Lower lobe of right lung (tissue), 2 donors: ENCODE results near the gene TAS2R41. TPM values are rescaled to one million over a fixed set of nuclear protein-coding genes. Genes with fewer than 3 reads are reported as not detected.

Source experiments
- ATAC-seq, 2 donors: fragments of 200-7000 bp; cut with Tn5 transposase; one replicate each; pipeline ENCODE4 v1.9.1; 2020 to 2022; ENCODE audit warnings: mild to moderate bottlenecking in 2 of 2, moderate library complexity in 2 of 2
- DNase-seq: peaks from one replicate; pipeline ENCODE4 v3.0.0-alpha.2; 2020
- H3K27ac ChIP-seq: fragments of 200-600 bp; one replicate; pipeline ENCODE4 v1.8.0; 2022
- H3K27me3 ChIP-seq: fragments of 200-600 bp; one replicate; pipeline ENCODE4 v1.8.0; 2022; ENCODE audit warnings: low read depth
- H3K36me3 ChIP-seq: fragments of 200-600 bp; one replicate; pipeline ENCODE4 v1.8.0; 2022; ENCODE audit warnings: mild to moderate bottlenecking
- H3K4me1 ChIP-seq: fragments of 200-600 bp; one replicate; pipeline ENCODE4 v1.8.0; 2022
- H3K4me3 ChIP-seq: fragments of 200-600 bp; one replicate; pipeline ENCODE4 v1.8.0; 2022; ENCODE audit warnings: mild to moderate bottlenecking
- H3K9me3 ChIP-seq: fragments of 200-600 bp; one replicate; pipeline ENCODE4 v1.8.0; 2022
- intact Hi-C: fragments of 100-400 bp; cut with DNase I; formaldehyde crosslinking; loops from one replicate; pipeline ENCODE4 v1.11.0; 2022
- long read RNA-seq: library from polyadenylated mRNA; unstranded; transcript quantifications from one replicate; pipeline ENCODE4 v2.0.0, GENCODE V29; 2021
- total RNA-seq: library from RNA; stranded (reverse); fragmentation: NEBNext Ultra II Directional; extraction: Animal tissue kit (Norgen Biotek cat#: 25700); gene quantifications from one replicate; pipeline ENCODE4 v1.2.1, GENCODE V29; 2021
- TF ChIP-seq, protein P1 (sequence below): fragments of 200-600 bp; IDR thresholded peaks from one replicate; pipeline ENCODE4 v1.8.0; 2022; ENCODE audit warnings: antibody characterized with exemption, mild to moderate bottlenecking
- donor health status: DM: no; HTN: yes; CAD: no; lungs with severe emphysema.

The TAS2R41 gene, protein sequence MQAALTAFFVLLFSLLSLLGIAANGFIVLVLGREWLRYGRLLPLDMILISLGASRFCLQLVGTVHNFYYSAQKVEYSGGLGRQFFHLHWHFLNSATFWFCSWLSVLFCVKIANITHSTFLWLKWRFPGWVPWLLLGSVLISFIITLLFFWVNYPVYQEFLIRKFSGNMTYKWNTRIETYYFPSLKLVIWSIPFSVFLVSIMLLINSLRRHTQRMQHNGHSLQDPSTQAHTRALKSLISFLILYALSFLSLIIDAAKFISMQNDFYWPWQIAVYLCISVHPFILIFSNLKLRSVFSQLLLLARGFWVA
- not detected for total RNA-seq
- long read RNA-seq, result 0 reads

DNA sequence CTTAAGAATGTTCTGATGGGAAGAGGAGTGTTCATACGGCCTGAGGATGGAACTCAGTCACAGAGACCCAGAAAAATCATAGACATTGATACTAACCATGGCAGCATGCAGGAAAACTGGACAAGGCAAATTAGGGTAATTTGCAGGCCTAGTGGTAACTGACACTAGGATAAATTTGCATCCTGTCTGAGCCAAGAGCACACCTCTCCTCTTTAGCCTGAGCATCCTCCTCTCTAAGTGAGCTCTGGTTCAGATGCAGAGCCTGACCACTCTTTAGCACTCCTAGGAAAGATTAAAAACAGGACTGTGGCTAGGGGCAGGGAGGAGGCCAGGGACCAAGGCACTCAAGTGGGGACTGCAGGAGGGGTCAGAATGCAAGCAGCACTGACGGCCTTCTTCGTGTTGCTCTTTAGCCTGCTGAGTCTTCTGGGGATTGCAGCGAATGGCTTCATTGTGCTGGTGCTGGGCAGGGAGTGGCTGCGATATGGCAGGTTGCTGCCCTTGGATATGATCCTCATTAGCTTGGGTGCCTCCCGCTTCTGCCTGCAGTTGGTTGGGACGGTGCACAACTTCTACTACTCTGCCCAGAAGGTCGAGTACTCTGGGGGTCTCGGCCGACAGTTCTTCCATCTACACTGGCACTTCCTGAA, at the start of gene TAS2R41:
Gene TAS2R41 (plus strand): TSS at position 373 of the 650 bp plus-strand sequence. CDS start 0 bp downstream, at position 373.
- TF ChIP-seq, protein P1, sequence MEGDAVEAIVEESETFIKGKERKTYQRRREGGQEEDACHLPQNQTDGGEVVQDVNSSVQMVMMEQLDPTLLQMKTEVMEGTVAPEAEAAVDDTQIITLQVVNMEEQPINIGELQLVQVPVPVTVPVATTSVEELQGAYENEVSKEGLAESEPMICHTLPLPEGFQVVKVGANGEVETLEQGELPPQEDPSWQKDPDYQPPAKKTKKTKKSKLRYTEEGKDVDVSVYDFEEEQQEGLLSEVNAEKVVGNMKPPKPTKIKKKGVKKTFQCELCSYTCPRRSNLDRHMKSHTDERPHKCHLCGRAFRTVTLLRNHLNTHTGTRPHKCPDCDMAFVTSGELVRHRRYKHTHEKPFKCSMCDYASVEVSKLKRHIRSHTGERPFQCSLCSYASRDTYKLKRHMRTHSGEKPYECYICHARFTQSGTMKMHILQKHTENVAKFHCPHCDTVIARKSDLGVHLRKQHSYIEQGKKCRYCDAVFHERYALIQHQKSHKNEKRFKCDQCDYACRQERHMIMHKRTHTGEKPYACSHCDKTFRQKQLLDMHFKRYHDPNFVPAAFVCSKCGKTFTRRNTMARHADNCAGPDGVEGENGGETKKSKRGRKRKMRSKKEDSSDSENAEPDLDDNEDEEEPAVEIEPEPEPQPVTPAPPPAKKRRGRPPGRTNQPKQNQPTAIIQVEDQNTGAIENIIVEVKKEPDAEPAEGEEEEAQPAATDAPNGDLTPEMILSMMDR, result no peak
- DNase-seq, result no peak
- no peak for ATAC-seq
- intact Hi-C loops, result no loop called here
- H3K4me1 ChIP-seq, result no peaks in the 10 kb centered on the region
- H3K27ac ChIP-seq, result no peak within 1 kb of the TSS
- H3K4me3 ChIP-seq, result no peak within 1 kb of the TSS
- H3K9me3 ChIP-seq, result no peaks in the 10 kb centered on the region
- no peaks in the 10 kb centered on the region for H3K36me3 ChIP-seq
- H3K27me3 ChIP-seq, result no peaks in the 10 kb centered on the region

DNA sequence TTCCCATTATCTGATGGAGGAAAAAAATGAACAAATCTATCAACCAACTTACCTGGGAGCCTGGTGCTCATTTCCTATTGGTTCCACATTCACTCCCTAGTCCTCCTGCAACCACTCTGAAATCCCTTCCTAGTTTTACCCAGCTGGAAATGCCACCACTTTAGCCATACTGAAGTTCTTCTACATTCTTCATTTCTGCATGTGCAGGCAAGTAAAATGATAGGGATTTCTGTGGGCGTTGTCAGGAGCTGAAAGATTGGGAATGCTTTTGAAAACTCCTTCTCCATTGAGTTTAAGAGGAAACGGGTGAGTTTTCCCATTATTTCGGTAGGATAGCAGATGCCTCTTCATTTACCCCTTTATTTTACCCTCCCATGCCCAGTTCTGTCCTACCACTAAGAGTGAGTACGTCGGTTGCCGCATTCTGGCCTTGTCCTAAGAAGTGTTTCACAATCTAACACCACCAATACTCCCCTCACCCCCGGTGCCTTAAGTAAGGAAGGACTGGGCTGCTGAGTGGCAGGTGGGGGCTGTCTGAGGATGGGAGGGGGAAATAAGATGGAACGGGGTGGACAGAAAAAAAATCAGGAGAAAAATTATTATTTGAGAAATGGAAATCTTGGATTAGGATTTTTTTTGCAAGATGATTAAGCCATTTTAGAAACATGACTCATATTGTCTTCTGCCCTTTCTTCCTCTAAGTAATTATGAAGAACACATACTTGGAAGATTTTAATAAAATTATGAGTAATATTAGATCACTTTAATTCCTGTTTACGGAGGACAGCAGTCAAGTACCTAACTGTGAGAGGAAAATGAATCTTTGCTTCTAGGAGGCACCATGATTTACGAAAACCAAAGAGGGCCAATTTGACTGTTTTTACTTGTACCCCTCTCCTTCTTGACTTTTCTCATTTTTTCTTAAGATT, 47.6 kb upstream of the TAS2R41 start:
- H3K36me3 ChIP-seq, result no peaks in the 10 kb centered on the region
- H3K4me1 ChIP-seq, result no peaks in the 10 kb centered on the region
- H3K9me3 ChIP-seq, result no peaks in the 10 kb centered on the region
- TF ChIP-seq, protein P1, result no peak
- no peak for ATAC-seq
- no peak overlapping the region for H3K27ac ChIP-seq
- no peak for DNase-seq
- H3K4me3 ChIP-seq, result no peak overlapping the region
- no peaks in the 10 kb centered on the region for H3K27me3 ChIP-seq
- intact Hi-C loops, result no loop called here

DNA sequence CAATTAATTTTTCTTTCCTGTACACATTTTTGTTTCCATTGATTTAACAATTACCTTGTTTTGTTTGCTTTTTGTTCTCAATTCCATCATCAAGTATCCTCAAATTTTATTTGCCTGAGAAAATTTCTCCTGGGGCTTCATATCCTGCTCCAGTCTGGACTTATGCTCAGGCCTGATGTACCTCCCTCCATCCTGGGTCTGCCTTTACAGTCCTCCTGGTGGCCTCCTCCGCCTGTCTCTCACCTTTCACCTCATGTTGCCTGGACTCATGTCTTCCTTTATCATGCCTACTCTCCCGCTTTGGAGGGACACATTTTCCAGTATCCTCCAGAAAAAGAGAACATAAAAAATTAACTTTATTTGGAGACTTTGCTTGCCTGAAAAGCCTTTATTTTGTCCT, 46.6 kb upstream of the TAS2R41 start:
- no peaks in the 10 kb centered on the region for H3K36me3 ChIP-seq
- DNase-seq (no peak), ATAC-seq (no peak)
- H3K4me1 ChIP-seq, result no peaks in the 10 kb centered on the region
- H3K9me3 ChIP-seq, result no peaks in the 10 kb centered on the region
- intact Hi-C loops, result no loop called here
- no peaks in the 10 kb centered on the region for H3K27me3 ChIP-seq
- no peak overlapping the region for H3K27ac ChIP-seq
- no peak overlapping the region for H3K4me3 ChIP-seq
- TF ChIP-seq, protein P1, result no peak

DNA sequence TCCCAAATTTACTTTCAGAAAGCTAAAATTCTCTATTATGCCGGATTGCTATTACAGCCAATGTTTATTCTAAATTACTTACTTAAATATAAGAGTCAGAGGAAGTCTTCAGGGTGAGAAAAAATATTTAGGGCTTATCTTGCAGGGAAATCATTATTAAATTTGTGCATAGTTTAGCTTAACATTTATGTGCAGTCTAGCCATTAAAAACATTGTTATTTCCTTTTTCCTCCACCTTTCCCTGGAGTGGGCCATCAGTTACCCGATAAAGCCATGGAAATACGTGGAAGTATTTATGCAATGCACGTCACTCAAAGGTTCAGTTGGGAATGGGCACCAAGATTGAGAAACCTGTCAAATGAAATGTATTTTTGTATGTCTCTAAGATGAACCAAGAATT, 43.9 kb upstream of the TAS2R41 start:
- TF ChIP-seq, protein P1, result no peak
- DNase-seq, result no peak
- no peak for ATAC-seq
- no peaks in the 10 kb centered on the region for H3K9me3 ChIP-seq
- no peak overlapping the region for H3K4me3 ChIP-seq
- no peaks in the 10 kb centered on the region for H3K36me3 ChIP-seq
- no peak overlapping the region for H3K27ac ChIP-seq
- no peaks in the 10 kb centered on the region for H3K4me1 ChIP-seq
- H3K27me3 ChIP-seq, result no peaks in the 10 kb centered on the region
- intact Hi-C loops, result no loop called here

DNA sequence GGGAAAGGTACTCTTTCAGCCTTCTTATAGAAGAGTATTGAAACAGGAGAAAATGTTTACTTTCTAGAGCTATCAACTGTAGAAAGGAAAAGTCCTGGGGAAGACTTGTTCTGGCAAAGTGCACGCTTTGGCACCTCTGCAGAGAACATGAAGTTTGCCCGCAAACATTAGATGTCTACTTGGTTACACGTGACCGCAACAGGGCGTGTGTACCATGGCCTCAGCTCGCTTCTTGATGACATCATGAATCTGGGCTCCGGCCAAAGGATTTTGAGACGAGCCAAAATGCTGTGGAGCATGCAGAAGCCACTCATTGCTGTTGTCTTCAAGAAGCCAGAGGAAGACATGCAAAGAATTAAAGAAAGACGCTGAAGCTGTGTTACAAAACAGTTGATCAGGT, 43.0 kb upstream of the TAS2R41 start:
- Histone ChIP-seq H3K36me3 (no peaks in the 10 kb centered on the region), H3K4me3 (no peak overlapping the region), H3K9me3 (no peaks in the 10 kb centered on the region), H3K4me1 (no peaks in the 10 kb centered on the region), H3K27me3 (no peaks in the 10 kb centered on the region), H3K27ac (no peak overlapping the region)
- peak in 1 of 2 donors; percentile 30 for ATAC-seq
- no peak for DNase-seq
- TF ChIP-seq, protein P1, result no peak
- intact Hi-C loops, result no loop called here
